Natural killer cell (primary cell): ENCODE measurements around the gene MAN1A1. TPM values are rescaled to one million over a fixed set of nuclear protein-coding genes. Genes with fewer than 3 reads are reported as not detected.

Experiments used
- ATAC-seq, 3 donors: fragments of 150-1000 bp in 2 of 3; fragments of 200-7000 bp in 1 of 3; cut with Tn5 transposase; 1 replicate in 1 of 3; 2 replicates in 2 of 3; pipeline ENCODE4 v1.10.0; 2021; ENCODE audit warnings: mild to moderate bottlenecking in 2 of 3, moderate library complexity in 2 of 3
- DNase-seq, 2 donors: peaks; one replicate each; pipeline versions ENCODE4 v3.0.0 to v3.0.0-alpha.2; 2013 to 2021; ENCODE audit warnings: mixed read lengths in 1 of 2
- H3K27ac ChIP-seq: one replicate; pipeline ENCODE4 v1.5.1; 2013; ENCODE audit warnings: mild to moderate bottlenecking, low read length
- H3K27me3 ChIP-seq: one replicate; pipeline ENCODE4 v1.6.1; 2013; ENCODE audit warnings: low read length; ENCODE audit not compliant: control insufficient read depth, insufficient read depth
- H3K36me3 ChIP-seq: one replicate; pipeline ENCODE4 v1.6.1; 2013; ENCODE audit warnings: low read length; ENCODE audit not compliant: control insufficient read depth, insufficient read depth
- H3K4me1 ChIP-seq: one replicate; pipeline ENCODE4 v1.6.1; 2013; ENCODE audit warnings: low read length; ENCODE audit not compliant: control insufficient read depth, insufficient read depth
- H3K4me3 ChIP-seq: one replicate; pipeline ENCODE4 v1.5.1; 2013; ENCODE audit warnings: low read length
- H3K9me3 ChIP-seq: one replicate; pipeline ENCODE4 v1.6.1; 2013; ENCODE audit warnings: low read length; ENCODE audit not compliant: control insufficient read depth, insufficient read depth
- H3K27ac Mint-ChIP-seq, 2 donors: one replicate each; pipeline ENCODE4 v1.8.0; 2022; ENCODE audit warnings: mild to moderate bottlenecking in 2 of 2, mixed read lengths in 2 of 2, moderate library complexity in 1 of 2
- H3K27me3 Mint-ChIP-seq, 2 donors: one replicate each; pipeline ENCODE4 v1.8.0; 2022; ENCODE audit warnings: low read depth in 2 of 2, mixed read lengths in 2 of 2
- H3K36me3 Mint-ChIP-seq: one replicate; pipeline ENCODE4 v1.8.0; 2022; ENCODE audit warnings: mixed read lengths
- H3K4me1 Mint-ChIP-seq, 2 donors: one replicate each; pipeline ENCODE4 v1.8.0; 2022; ENCODE audit warnings: mixed read lengths in 2 of 2
- H3K4me3 Mint-ChIP-seq: one replicate; pipeline ENCODE4 v1.8.0; 2022; ENCODE audit warnings: mild to moderate bottlenecking, moderate library complexity, mixed read lengths
- H3K9me3 Mint-ChIP-seq, 2 donors: one replicate each; pipeline ENCODE4 v1.8.0; 2022; ENCODE audit warnings: mixed read lengths in 2 of 2
- WGBS: methylation state at CpG from one replicate; pipeline ENCODE4 v1.1.7; 2013; ENCODE audit warnings: missing lambda C conversion rate; ENCODE audit not compliant: insufficient coverage; 5-methylcytosine and 5-hydroxymethylcytosine counted together
- intact Hi-C: fragments of 100-400 bp; cut with micrococcal nuclease; formaldehyde crosslinking; loops from one replicate; pipeline ENCODE4 v1.14.2; 2022
- total RNA-seq, 4 donors: library from RNA; stranded (reverse); fragments of 120-200 nt in 1 of 4; gene quantifications; one replicate each; pipeline versions ENCODE4 v1.2.3 to v1.2.4, GENCODE V29; 2013 to 2022
- TF ChIP-seq, protein P1 (sequence below): fragments of 200-600 bp; IDR thresholded peaks from one replicate; pipeline ENCODE4 v1.8.0; 2022; ENCODE audit warnings: antibody characterized with exemption

MAN1A1 gene
- total RNA-seq, 3 donors from 2014 or later (not counting 1 experiment from before 2014, with no cell fraction given), result 45.6 to 54.6 (median 53.6) TPM

DNA sequence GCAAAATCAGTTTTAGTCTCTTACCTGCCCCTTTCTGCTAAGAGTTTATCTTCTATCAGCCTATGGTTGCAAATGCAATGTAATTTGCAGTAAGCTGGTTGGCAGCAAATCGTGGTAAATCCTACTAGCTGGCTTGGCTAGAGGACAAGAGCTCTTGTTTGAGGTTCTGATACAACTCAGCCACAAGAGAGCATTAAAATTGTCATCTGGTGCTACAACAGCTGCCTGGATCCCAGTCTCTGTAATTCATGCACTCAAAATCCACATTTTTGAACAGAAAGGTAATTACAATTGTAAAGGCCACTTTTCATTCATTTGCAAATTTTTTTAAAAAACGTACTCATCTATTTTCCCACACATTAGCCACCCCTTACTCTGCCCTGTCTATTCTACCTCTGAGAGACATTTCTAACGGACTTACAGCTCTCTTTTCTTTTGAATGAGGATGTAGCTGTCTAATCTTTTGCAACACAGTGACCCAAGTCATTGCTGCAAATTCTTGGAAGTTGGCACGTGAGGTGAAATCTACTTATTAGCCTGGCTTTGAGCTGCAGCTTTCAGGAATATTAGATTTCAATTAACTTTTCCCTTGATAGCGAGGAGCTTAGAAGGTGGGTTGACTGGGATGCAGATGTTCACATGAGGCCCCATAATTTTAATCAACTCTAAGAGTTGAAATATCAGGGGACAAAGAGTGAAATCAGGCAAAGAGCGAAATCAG is 217.1 kb downstream of the MAN1A1 start:
- ATAC-seq (no peak), DNase-seq (no peak)
- Mint-ChIP-seq H3K36me3 (no peaks in the 10 kb centered on the region), H3K4me1 (peaks cover 11 to 14% of the 10 kb centered on the region in 2 donors), H3K4me3 (no peak overlapping the region), H3K9me3 (no peaks in the 10 kb centered on the region), H3K27me3 (no peaks in the 10 kb centered on the region), H3K27ac (no peak overlapping the region)
- intact Hi-C loops, result no loop called here
- Histone ChIP-seq H3K4me3 (no peak overlapping the region), H3K36me3 (no peaks in the 10 kb centered on the region), H3K9me3 (no peaks in the 10 kb centered on the region), H3K4me1 (no peaks in the 10 kb centered on the region), H3K27me3 (no peaks in the 10 kb centered on the region), H3K27ac (no peak overlapping the region)
- TF ChIP-seq, protein P1, sequence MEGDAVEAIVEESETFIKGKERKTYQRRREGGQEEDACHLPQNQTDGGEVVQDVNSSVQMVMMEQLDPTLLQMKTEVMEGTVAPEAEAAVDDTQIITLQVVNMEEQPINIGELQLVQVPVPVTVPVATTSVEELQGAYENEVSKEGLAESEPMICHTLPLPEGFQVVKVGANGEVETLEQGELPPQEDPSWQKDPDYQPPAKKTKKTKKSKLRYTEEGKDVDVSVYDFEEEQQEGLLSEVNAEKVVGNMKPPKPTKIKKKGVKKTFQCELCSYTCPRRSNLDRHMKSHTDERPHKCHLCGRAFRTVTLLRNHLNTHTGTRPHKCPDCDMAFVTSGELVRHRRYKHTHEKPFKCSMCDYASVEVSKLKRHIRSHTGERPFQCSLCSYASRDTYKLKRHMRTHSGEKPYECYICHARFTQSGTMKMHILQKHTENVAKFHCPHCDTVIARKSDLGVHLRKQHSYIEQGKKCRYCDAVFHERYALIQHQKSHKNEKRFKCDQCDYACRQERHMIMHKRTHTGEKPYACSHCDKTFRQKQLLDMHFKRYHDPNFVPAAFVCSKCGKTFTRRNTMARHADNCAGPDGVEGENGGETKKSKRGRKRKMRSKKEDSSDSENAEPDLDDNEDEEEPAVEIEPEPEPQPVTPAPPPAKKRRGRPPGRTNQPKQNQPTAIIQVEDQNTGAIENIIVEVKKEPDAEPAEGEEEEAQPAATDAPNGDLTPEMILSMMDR, result no peak
- WGBS, result 89% methylated on average over 6 of the region's 6 CpGs

DNA sequence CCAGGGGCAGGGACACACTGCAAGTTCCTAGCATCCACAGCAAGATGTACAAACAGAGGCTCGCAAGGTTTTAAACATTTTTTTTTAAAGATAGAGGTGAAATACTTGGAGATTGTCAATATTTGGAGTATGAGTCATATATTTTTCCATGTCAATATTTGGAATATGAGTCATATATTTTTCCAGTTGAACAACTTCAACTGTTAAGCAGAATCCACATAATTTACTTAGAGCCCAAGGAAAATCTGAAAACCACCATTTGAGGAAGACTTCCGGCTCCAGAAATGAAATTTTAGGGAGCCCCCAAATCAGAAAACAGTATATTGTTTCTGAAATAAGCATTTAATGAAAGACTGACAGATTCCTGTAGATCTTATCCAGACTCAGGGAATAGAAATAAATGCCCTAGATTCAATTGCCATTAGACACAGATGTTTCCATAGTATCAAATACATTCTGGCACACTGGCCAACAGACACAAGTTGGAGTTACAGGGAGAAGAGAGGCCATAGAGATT is 219.5 kb downstream of the MAN1A1 start:
- no peak overlapping the region for H3K4me3 ChIP-seq
- DNase-seq (no peak), ATAC-seq (no peak)
- no peaks in the 10 kb centered on the region for H3K27me3 ChIP-seq
- peaks cover 5 to 8% of the 10 kb centered on the region in 2 donors for H3K4me1 Mint-ChIP-seq
- H3K27me3 Mint-ChIP-seq, result no peaks in the 10 kb centered on the region
- intact Hi-C loops, result no loop called here
- no peaks in the 10 kb centered on the region for H3K4me1 ChIP-seq
- H3K4me3 Mint-ChIP-seq, result no peak overlapping the region
- 83% methylated on average over 2 of the region's 2 CpGs for WGBS
- no peaks in the 10 kb centered on the region for H3K9me3 Mint-ChIP-seq
- no peaks in the 10 kb centered on the region for H3K36me3 ChIP-seq
- no peaks in the 10 kb centered on the region for H3K36me3 Mint-ChIP-seq
- TF ChIP-seq, protein P1, result no peak
- H3K27ac ChIP-seq, result no peak overlapping the region
- H3K9me3 ChIP-seq, result no peaks in the 10 kb centered on the region
- H3K27ac Mint-ChIP-seq, result no peak overlapping the region

DNA sequence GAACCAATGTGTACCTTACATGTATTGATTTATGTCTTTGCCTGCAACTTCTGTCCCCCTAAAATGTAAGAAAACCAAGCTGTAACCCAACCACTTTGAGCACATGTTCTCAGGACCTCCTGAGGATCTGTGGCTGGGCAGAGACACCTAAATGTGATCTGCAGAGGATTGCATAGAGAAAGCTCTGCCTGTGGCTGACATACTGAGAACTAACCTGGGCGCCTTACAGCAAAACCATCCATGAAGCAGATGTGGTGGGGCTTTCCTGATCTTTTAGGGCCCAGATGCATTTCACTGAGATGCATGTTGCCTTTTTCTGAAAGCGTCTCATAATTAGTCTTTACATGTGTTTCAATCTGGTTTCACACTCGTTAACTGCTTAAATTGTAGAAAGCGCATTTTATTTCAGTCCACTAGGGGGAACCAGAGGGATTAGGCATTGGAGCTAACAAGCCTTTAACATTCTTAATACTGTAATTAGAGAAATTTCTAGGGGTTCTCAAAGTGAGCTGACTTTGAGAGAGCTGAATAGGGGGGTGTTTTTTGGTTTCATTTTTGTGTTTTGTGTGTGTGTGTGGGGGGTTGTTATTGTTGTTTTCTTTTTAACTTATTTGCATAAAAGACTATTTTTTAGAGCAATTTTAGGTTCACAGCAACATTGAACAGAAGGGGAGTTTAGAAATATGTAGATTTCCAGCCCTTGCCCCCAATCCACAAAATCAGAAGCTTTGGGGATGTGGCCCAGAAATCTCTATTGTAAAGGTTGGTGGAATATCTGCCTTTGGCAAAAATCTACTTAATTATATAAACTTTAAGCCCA is 220.2 kb downstream of the MAN1A1 start:
- TF ChIP-seq, protein P1, result peak; percentile 83
- no peaks in the 10 kb centered on the region for H3K27me3 Mint-ChIP-seq
- no peaks in the 10 kb centered on the region for H3K36me3 ChIP-seq
- H3K4me3 Mint-ChIP-seq, result no peak overlapping the region
- DNase-seq, result peak in 1 of 2 donors; percentile 82
- ATAC-seq, result peak; percentile 77 to 88 (median 85)
- H3K4me1 Mint-ChIP-seq, result peaks cover 5 to 8% of the 10 kb centered on the region in 2 donors
- H3K4me1 ChIP-seq, result no peaks in the 10 kb centered on the region
- WGBS, result 31% methylated on average over 3 of the region's 4 CpGs
- H3K27me3 ChIP-seq, result no peaks in the 10 kb centered on the region
- intact Hi-C loops, result no loop called here
- H3K9me3 Mint-ChIP-seq, result no peaks in the 10 kb centered on the region
- no peak overlapping the region for H3K27ac Mint-ChIP-seq
- no peak overlapping the region for H3K27ac ChIP-seq
- H3K9me3 ChIP-seq, result no peaks in the 10 kb centered on the region
- H3K4me3 ChIP-seq, result no peak overlapping the region
- no peaks in the 10 kb centered on the region for H3K36me3 Mint-ChIP-seq
